ENCODE results near the gene HOXA10.

Gene HOXA10

GRCh38 chr7:27182861-27183681 is 9.0 kb upstream of the HOXA10 start:
- TF ChIP-seq POLR2AphosphoS5 (IDR thresholded peaks at IDR 0.05; ENCODE audit: low read depth, low read length) (no peak), FOXP2 (optimal IDR thresholded peaks at IDR 0.05; ENCODE audit: borderline replicate concordance, extremely low read depth, extremely low read length, insufficient read depth) (no peak), REST (IDR thresholded peaks at IDR 0.05; ENCODE audit: insufficient read depth in 1 of 2, low read depth in 2 of 2, low read length in 2 of 2) (no peak), TAF1 (IDR thresholded peaks at IDR 0.05; ENCODE audit: borderline replicate concordance, insufficient read depth, low read length) (no peak), SIN3A (IDR thresholded peaks at IDR 0.05; ENCODE audit: borderline replicate concordance, insufficient read depth, low read length) (no peak)

- TF ChIP-seq TAF1 (IDR thresholded peaks at IDR 0.05; ENCODE audit: borderline replicate concordance, insufficient read depth, low read length) (no peak), SIN3A (IDR thresholded peaks at IDR 0.05; ENCODE audit: borderline replicate concordance, insufficient read depth, low read length) (no peak), POLR2AphosphoS5 (IDR thresholded peaks at IDR 0.05; ENCODE audit: low read depth, low read length) (no peak), FOXP2 (optimal IDR thresholded peaks at IDR 0.05; ENCODE audit: borderline replicate concordance, extremely low read depth, extremely low read length, insufficient read depth) (no peak), REST (IDR thresholded peaks at IDR 0.05; ENCODE audit: insufficient read depth in 1 of 2, low read depth in 2 of 2, low read length in 2 of 2) (no peak)
Observed at GRCh38 chr7:27182285-27182841, 8.2 kb upstream of the HOXA10 start.

GRCh38 chr7:27181795-27182275 is 7.7 kb upstream of the HOXA10 start:
- TF ChIP-seq TAF1 (IDR thresholded peaks at IDR 0.05; ENCODE audit: borderline replicate concordance, insufficient read depth, low read length) (no peak), SIN3A (IDR thresholded peaks at IDR 0.05; ENCODE audit: borderline replicate concordance, insufficient read depth, low read length) (no peak), REST (IDR thresholded peaks at IDR 0.05; ENCODE audit: insufficient read depth in 1 of 2, low read depth in 2 of 2, low read length in 2 of 2) (no peak)

GRCh38 chr7:27180431-27181420 is 6.6 kb upstream of the HOXA10 start:
- TF ChIP-seq TAF1 (IDR thresholded peaks at IDR 0.05; ENCODE audit: borderline replicate concordance, insufficient read depth, low read length), result no peak
- no peak for TF ChIP-seq SIN3A (IDR thresholded peaks at IDR 0.05; ENCODE audit: borderline replicate concordance, insufficient read depth, low read length)
- TF ChIP-seq POLR2AphosphoS5 (IDR thresholded peaks at IDR 0.05; ENCODE audit: low read depth, low read length), result no peak
- no peak for TF ChIP-seq REST (IDR thresholded peaks at IDR 0.05; ENCODE audit: insufficient read depth in 1 of 2, low read depth in 2 of 2, low read length in 2 of 2)
- no peak for TF ChIP-seq FOXP2 (optimal IDR thresholded peaks at IDR 0.05; ENCODE audit: borderline replicate concordance, extremely low read depth, extremely low read length, insufficient read depth)
